HL-60/S4 treated with retinoic acid at 250 ng/mL for 4 days and 3 days (cell line): Measurements from ENCODE around the gene CSTF2T.

Experiments used
- in situ Hi-C: fragments of 300-500 bp; cut with MboI; formaldehyde crosslinking; loops from 2 replicates; pipeline ENCODE4 v1.7.0; 2022; ENCODE audit warnings: low sequenced_read_pairs

Gene CSTF2T

DNA sequence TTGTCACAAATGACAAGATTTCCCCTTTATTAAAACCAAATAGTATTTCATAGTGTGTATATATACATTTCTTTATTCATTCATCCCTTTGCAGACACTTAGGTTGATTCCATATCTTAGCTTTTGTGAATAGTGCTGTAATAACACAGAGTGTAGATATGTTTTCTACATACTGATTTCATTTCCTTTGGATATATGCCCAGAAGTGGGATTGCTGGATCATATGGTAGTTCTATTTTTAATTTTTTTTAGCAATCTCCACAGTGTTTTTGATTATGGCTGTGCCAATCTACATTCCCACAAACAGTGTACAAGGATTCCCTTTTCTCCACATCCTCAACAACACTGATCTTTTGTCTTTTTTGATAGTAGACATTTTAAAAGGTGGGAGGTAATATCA lies 46.4 kb downstream of the CSTF2T start:
- in situ Hi-C loops, result no loop called here

DNA sequence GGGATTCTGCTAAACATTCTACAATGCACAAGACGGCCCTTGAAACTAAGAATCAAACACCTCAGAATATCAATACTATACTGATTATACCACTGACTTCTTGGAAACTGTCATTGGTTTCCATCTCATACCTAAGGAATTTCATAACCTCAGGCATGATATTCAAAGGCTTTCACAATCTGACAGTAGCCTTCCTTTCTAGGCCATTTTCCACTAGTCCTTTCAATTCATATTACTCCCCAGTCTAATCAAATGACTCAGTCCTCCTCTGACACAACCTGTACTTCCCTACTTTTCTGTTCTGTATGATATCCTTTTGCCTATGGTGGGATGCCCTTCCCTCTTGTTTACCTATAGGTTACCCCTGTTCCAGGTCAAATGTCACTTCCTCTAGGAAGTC lies 48.3 kb downstream of the CSTF2T start:
- in situ Hi-C loops, result no loop called here

DNA sequence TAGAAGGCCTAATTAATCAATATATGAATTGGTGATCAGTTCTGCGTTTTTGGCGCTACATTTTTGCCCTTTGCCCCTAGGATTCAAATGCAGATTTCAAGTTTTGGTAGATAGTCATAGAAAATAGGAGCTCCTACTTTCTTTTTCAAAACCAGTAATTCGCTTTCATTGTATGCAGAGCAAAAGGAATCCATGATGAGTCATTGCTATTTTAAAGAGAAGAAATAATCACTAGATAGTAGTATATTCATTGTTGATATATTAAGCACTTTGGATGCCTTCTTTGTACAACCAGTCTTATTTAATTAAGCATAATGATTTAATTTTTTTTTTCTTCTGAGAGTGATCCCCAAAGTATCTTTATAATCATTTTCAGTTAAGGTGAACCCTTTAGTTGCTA lies 50.3 kb downstream of the CSTF2T start:
- in situ Hi-C loops, result no loop called here
